ENCODE measurements around the gene PTPRN2. TPM values are rescaled to one million over a fixed set of nuclear protein-coding genes. Genes with fewer than 3 reads are reported as not detected.

Gene PTPRN2
- total RNA-seq, 1 donor: 0.09 TPM

GRCh38 chr7:157927313-157927925 is 660.2 kb downstream of the PTPRN2 start:
- no peak for DNase-seq (ENCODE audit: low read depth)
- H3K4me3 ChIP-seq (ENCODE audit: low read depth, low read length): no peak overlapping the region
- no peak for TF ChIP-seq CTCF (IDR thresholded peaks at IDR 0.05; ENCODE audit: insufficient read depth, low read length)

DNA sequence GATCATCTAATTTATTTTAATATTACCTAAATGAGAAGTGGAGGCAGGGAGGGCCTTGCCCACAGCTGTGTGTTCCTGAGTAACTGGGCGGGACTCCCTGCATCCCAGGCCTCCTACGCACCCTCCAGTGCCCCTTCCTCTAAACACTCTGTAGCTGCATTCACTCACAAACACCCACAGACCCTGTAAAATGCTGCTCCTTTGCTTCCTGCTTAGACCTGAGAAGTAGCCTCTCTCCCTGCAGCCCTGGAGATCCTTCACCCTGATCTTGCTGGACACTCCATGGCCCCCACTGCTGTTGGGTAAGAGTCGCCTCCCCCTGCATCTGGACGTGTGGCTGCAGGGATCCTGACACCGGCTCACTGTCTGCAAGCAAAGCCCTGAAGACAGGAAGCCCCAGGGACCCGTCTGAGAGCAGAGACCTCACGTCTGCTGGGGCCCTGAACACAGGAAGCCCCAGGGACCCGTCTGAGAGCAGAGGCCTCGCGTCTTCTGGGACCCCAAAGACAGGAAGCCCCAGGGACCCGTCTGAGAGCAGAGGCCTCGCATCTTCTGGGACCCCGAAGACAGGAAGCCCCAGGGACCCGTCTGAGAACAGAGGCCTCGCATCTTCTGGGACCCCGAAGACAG is 661.0 kb downstream of the PTPRN2 start:
- no peak overlapping the region for H3K4me3 ChIP-seq (ENCODE audit: low read depth, low read length)
- TF ChIP-seq CTCF (IDR thresholded peaks at IDR 0.05; ENCODE audit: insufficient read depth, low read length): no peak

DNA sequence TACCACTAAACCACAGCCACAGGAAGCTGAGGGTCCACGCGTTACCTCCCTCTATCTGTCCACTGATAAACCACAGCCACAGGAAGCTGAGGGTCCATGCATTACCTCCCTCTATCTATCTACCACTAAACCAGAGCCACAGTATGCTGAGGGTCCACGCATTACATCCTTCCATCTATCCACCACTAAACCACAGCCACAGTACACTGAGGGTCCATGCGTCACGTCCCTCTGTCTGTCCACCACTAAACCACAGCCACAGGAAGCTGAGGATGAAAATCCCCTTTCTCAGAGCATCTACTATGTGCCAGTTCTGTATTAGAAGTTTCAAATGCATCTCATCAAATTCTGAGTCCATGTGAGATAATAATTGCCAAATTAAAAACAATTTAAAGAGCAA is 661.5 kb downstream of the PTPRN2 start:
- DNase-seq (ENCODE audit: low read depth): no peak
- TF ChIP-seq CTCF (IDR thresholded peaks at IDR 0.05; ENCODE audit: insufficient read depth, low read length): no peak
- H3K4me3 ChIP-seq (ENCODE audit: low read depth, low read length): no peak overlapping the region

More for the DNA sequence above, 661.0 kb downstream of the PTPRN2 start:
- no peak for DNase-seq (ENCODE audit: low read depth)

GRCh38 chr7:157925383-157925875 is 662.2 kb downstream of the PTPRN2 start:
- H3K4me3 ChIP-seq (ENCODE audit: low read depth, low read length): no peak overlapping the region
- no peak for TF ChIP-seq CTCF (IDR thresholded peaks at IDR 0.05; ENCODE audit: insufficient read depth, low read length)
- DNase-seq (ENCODE audit: low read depth): no peak

GRCh38 chr7:157923903-157924630 is 663.6 kb downstream of the PTPRN2 start:
- DNase-seq (ENCODE audit: low read depth): no peak
- no peak for TF ChIP-seq CTCF (IDR thresholded peaks at IDR 0.05; ENCODE audit: insufficient read depth, low read length)
- H3K4me3 ChIP-seq (ENCODE audit: low read depth, low read length): no peak overlapping the region

- no peak overlapping the region for H3K4me3 ChIP-seq (ENCODE audit: low read depth, low read length)
- no peak for DNase-seq (ENCODE audit: low read depth)
- no peak for TF ChIP-seq CTCF (IDR thresholded peaks at IDR 0.05; ENCODE audit: insufficient read depth, low read length)
Measured at GRCh38 chr7:157922576-157922975, 665.0 kb downstream of the PTPRN2 start.

Measured in fibroblast of the aortic adventitia (primary cell).